ENCODE data around the gene ERMARD.

ERMARD gene

GRCh38 chr6:169824021-169824420 is 72.6 kb downstream of the ERMARD start:
- Histone ChIP-seq H3K36me3 (ENCODE audit: control insufficient read depth in 1 of 2, insufficient read depth in 2 of 2, low read length in 2 of 2) (no peaks in the 10 kb centered on the region), H3K27me3 (ENCODE audit: insufficient read depth, low read length) (no peaks in the 10 kb centered on the region), H3K4me1 (ENCODE audit: control insufficient read depth in 1 of 2, insufficient read depth in 2 of 2, low read length in 2 of 2) (no peaks in the 10 kb centered on the region), H3K79me2 (ENCODE audit: control insufficient read depth, insufficient read depth, low read length, poor library complexity) (no peaks in the 10 kb centered on the region), H4K12ac (ENCODE audit: low read depth, low read length) (no peak overlapping the region), H3K23ac (ENCODE audit: low read length) (no peak overlapping the region), H3K9me3 (ENCODE audit: insufficient read depth, low read depth, low read length) (peaks cover 3% of the 10 kb centered on the region), H3K14ac (ENCODE audit: low read length) (no peak overlapping the region), H4K8ac (ENCODE audit: low read depth, low read length) (no peak overlapping the region), H3K4me2 (ENCODE audit: low read length) (no peak overlapping the region), H4K91ac (ENCODE audit: low read depth, low read length) (no peak overlapping the region), H3K18ac (ENCODE audit: low read length) (no peak overlapping the region), H2BK5ac (ENCODE audit: low read depth, low read length, poor library complexity) (no peak overlapping the region), H3K79me1 (ENCODE audit: low read length) (no peaks in the 10 kb centered on the region), H2AK5ac (ENCODE audit: low read length) (no peak overlapping the region), H3K4me3 (ENCODE audit: low read depth, low read length) (no peak overlapping the region), H2AFZ (ENCODE audit: insufficient read depth, low read length, poor library complexity) (no peak overlapping the region), H2BK12ac (ENCODE audit: low read length) (no peak overlapping the region), H2BK120ac (ENCODE audit: insufficient read depth, low read length, poor library complexity) (no peak overlapping the region), H3K27ac (ENCODE audit: low read depth, low read length) (no peak overlapping the region), H3K9ac (ENCODE audit: low read length) (no peak overlapping the region), H3K4ac (ENCODE audit: low read depth, low read length) (no peak overlapping the region)
- no peak for DNase-seq
- no CpG with 5 or more reads among the region's 9 CpGs for WGBS (ENCODE audit: extremely low coverage, insufficient coverage, insufficient read length)

GRCh38 chr6:169824848-169825557 is 73.6 kb downstream of the ERMARD start:
- no peaks in the 10 kb centered on the region for H3K79me1 ChIP-seq (ENCODE audit: low read length)

GRCh38 chr6:169825558-169826225 is 74.3 kb downstream of the ERMARD start:
- H2BK5ac ChIP-seq (ENCODE audit: low read depth, low read length, poor library complexity), result no peak overlapping the region
- H4K12ac ChIP-seq (ENCODE audit: low read depth, low read length), result no peak overlapping the region
- H3K9me3 ChIP-seq (ENCODE audit: insufficient read depth, low read depth, low read length), result peaks cover 3% of the 10 kb centered on the region
- H3K4me3 ChIP-seq (ENCODE audit: low read depth, low read length), result no peak overlapping the region
- no peak overlapping the region for H2BK12ac ChIP-seq (ENCODE audit: low read length)
- no peaks in the 10 kb centered on the region for H3K36me3 ChIP-seq (ENCODE audit: control insufficient read depth in 1 of 2, insufficient read depth in 2 of 2, low read length in 2 of 2)
- H3K14ac ChIP-seq (ENCODE audit: low read length), result no peak overlapping the region
- H3K79me2 ChIP-seq (ENCODE audit: control insufficient read depth, insufficient read depth, low read length, poor library complexity), result no peaks in the 10 kb centered on the region
- H4K8ac ChIP-seq (ENCODE audit: low read depth, low read length), result no peak overlapping the region
- no peak overlapping the region for H4K91ac ChIP-seq (ENCODE audit: low read depth, low read length)
- H3K23ac ChIP-seq (ENCODE audit: low read length), result no peak overlapping the region
- no peak overlapping the region for H3K9ac ChIP-seq (ENCODE audit: low read length)
- no peak overlapping the region for H2AFZ ChIP-seq (ENCODE audit: insufficient read depth, low read length, poor library complexity)
- no peak for DNase-seq
- no peak overlapping the region for H3K4ac ChIP-seq (ENCODE audit: low read depth, low read length)
- H3K27me3 ChIP-seq (ENCODE audit: insufficient read depth, low read length), result no peaks in the 10 kb centered on the region
- H3K4me2 ChIP-seq (ENCODE audit: low read length), result no peak overlapping the region
- no peak overlapping the region for H3K27ac ChIP-seq (ENCODE audit: low read depth, low read length)
- no peaks in the 10 kb centered on the region for H3K79me1 ChIP-seq (ENCODE audit: low read length)
- no peak overlapping the region for H2BK120ac ChIP-seq (ENCODE audit: insufficient read depth, low read length, poor library complexity)
- no peak overlapping the region for H2AK5ac ChIP-seq (ENCODE audit: low read length)
- WGBS (ENCODE audit: extremely low coverage, insufficient coverage, insufficient read length), result no CpG with 5 or more reads among the region's 12 CpGs
- no peaks in the 10 kb centered on the region for H3K4me1 ChIP-seq (ENCODE audit: control insufficient read depth in 1 of 2, insufficient read depth in 2 of 2, low read length in 2 of 2)
- no peak overlapping the region for H3K18ac ChIP-seq (ENCODE audit: low read length)

More at GRCh38 chr6:169824848-169825557, 73.6 kb downstream of the ERMARD start:
- Histone ChIP-seq H4K91ac (ENCODE audit: low read depth, low read length) (no peak overlapping the region), H3K4me2 (ENCODE audit: low read length) (no peak overlapping the region), H3K4me3 (ENCODE audit: low read depth, low read length) (no peak overlapping the region), H3K18ac (ENCODE audit: low read length) (no peak overlapping the region), H3K27ac (ENCODE audit: low read depth, low read length) (no peak overlapping the region), H2BK12ac (ENCODE audit: low read length) (no peak overlapping the region), H3K9me3 (ENCODE audit: insufficient read depth, low read depth, low read length) (peaks cover 3% of the 10 kb centered on the region), H2AK5ac (ENCODE audit: low read length) (no peak overlapping the region), H3K14ac (ENCODE audit: low read length) (no peak overlapping the region), H3K9ac (ENCODE audit: low read length) (no peak overlapping the region), H2AFZ (ENCODE audit: insufficient read depth, low read length, poor library complexity) (no peak overlapping the region), H2BK120ac (ENCODE audit: insufficient read depth, low read length, poor library complexity) (no peak overlapping the region), H4K8ac (ENCODE audit: low read depth, low read length) (no peak overlapping the region), H4K12ac (ENCODE audit: low read depth, low read length) (no peak overlapping the region), H3K23ac (ENCODE audit: low read length) (no peak overlapping the region), H3K4me1 (ENCODE audit: control insufficient read depth in 1 of 2, insufficient read depth in 2 of 2, low read length in 2 of 2) (no peaks in the 10 kb centered on the region), H3K36me3 (ENCODE audit: control insufficient read depth in 1 of 2, insufficient read depth in 2 of 2, low read length in 2 of 2) (no peaks in the 10 kb centered on the region), H3K27me3 (ENCODE audit: insufficient read depth, low read length) (no peaks in the 10 kb centered on the region), H2BK5ac (ENCODE audit: low read depth, low read length, poor library complexity) (no peak overlapping the region), H3K4ac (ENCODE audit: low read depth, low read length) (no peak overlapping the region), H3K79me2 (ENCODE audit: control insufficient read depth, insufficient read depth, low read length, poor library complexity) (no peaks in the 10 kb centered on the region)
- no CpG with 5 or more reads among the region's 15 CpGs for WGBS (ENCODE audit: extremely low coverage, insufficient coverage, insufficient read length)
- DNase-seq, result no peak

GRCh38 chr6:169826697-169827096 is 75.3 kb downstream of the ERMARD start:
- H3K9me3 ChIP-seq (ENCODE audit: insufficient read depth, low read depth, low read length), result peaks cover 3% of the 10 kb centered on the region
- no peak overlapping the region for H4K12ac ChIP-seq (ENCODE audit: low read depth, low read length)
- H3K79me1 ChIP-seq (ENCODE audit: low read length), result no peaks in the 10 kb centered on the region
- H3K23ac ChIP-seq (ENCODE audit: low read length), result no peak overlapping the region
- no peak overlapping the region for H3K27ac ChIP-seq (ENCODE audit: low read depth, low read length)
- H3K27me3 ChIP-seq (ENCODE audit: insufficient read depth, low read length), result no peaks in the 10 kb centered on the region
- no peak overlapping the region for H2AFZ ChIP-seq (ENCODE audit: insufficient read depth, low read length, poor library complexity)
- no peak overlapping the region for H3K4me2 ChIP-seq (ENCODE audit: low read length)
- no peak overlapping the region for H2BK120ac ChIP-seq (ENCODE audit: insufficient read depth, low read length, poor library complexity)
- no peak overlapping the region for H2BK12ac ChIP-seq (ENCODE audit: low read length)
- no peak overlapping the region for H3K9ac ChIP-seq (ENCODE audit: low read length)
- no peak overlapping the region for H3K18ac ChIP-seq (ENCODE audit: low read length)
- H3K36me3 ChIP-seq (ENCODE audit: control insufficient read depth in 1 of 2, insufficient read depth in 2 of 2, low read length in 2 of 2), result no peaks in the 10 kb centered on the region
- H3K4me3 ChIP-seq (ENCODE audit: low read depth, low read length), result no peak overlapping the region
- no peak overlapping the region for H4K8ac ChIP-seq (ENCODE audit: low read depth, low read length)
- no peak overlapping the region for H2AK5ac ChIP-seq (ENCODE audit: low read length)
- H3K4ac ChIP-seq (ENCODE audit: low read depth, low read length), result no peak overlapping the region
- no peak overlapping the region for H3K14ac ChIP-seq (ENCODE audit: low read length)
- H3K79me2 ChIP-seq (ENCODE audit: control insufficient read depth, insufficient read depth, low read length, poor library complexity), result no peaks in the 10 kb centered on the region
- no peaks in the 10 kb centered on the region for H3K4me1 ChIP-seq (ENCODE audit: control insufficient read depth in 1 of 2, insufficient read depth in 2 of 2, low read length in 2 of 2)
- H2BK5ac ChIP-seq (ENCODE audit: low read depth, low read length, poor library complexity), result no peak overlapping the region
- no peak for DNase-seq
- H4K91ac ChIP-seq (ENCODE audit: low read depth, low read length), result no peak overlapping the region
